Right atrium auricular region (tissue), 2 donors: ENCODE results near the gene CDC42EP3. TPM values are rescaled to one million over a fixed set of nuclear protein-coding genes. Genes with fewer than 3 reads are reported as not detected.

Source experiments
- DNase-seq: peaks from one replicate; pipeline ENCODE4 v3.0.0-alpha.2; 2019; ENCODE audit warnings: low spot score
- H3K27ac ChIP-seq, 2 donors: fragments of 200-600 bp; sonication (generic); 1 replicate in 1 of 2; 2 replicates in 1 of 2; pipeline ENCODE4 v1.5.1; 2016 to 2019
- H3K27me3 ChIP-seq, 2 donors: fragments of 200-600 bp; sonication (generic); one replicate each; pipeline versions ENCODE4 v1.5.1 to v1.6.0; 2017 to 2019
- H3K36me3 ChIP-seq: fragments of 200-600 bp; sonication (generic); one replicate; pipeline ENCODE4 v1.5.1; 2016
- H3K4me1 ChIP-seq, 2 donors: fragments of 200-600 bp; sonication (generic); one replicate each; pipeline versions ENCODE4 v1.5.1 to v1.6.0; 2017 to 2019
- H3K4me3 ChIP-seq, 2 donors: fragments of 200-600 bp; sonication (generic); 1 replicate in 1 of 2; 2 replicates in 1 of 2; pipeline ENCODE4 v1.5.1; 2017 to 2019; ENCODE audit warnings: mild to moderate bottlenecking in 1 of 2, moderate library complexity in 1 of 2
- H3K9me3 ChIP-seq, 2 donors: fragments of 200-600 bp; sonication (generic); one replicate each; pipeline ENCODE4 v1.5.1; 2019
- total RNA-seq, 2 donors: library from RNA; depleted of rRNA; stranded (reverse); fragments of >200 nt; gene quantifications; one replicate each; pipeline ENCODE4 v1.1.0, GENCODE V29; 2016
- TF ChIP-seq, protein P1 (sequence below), 2 donors: fragments of 200-600 bp; sonication (generic); IDR thresholded peaks; one replicate each; pipeline ENCODE4 v1.5.1; 2019; ENCODE audit warnings: antibody characterized with exemption in 2 of 2

CDC42EP3 gene
- total RNA-seq, 2 donors from 2014 or later: 38.5 to 105 TPM

DNA sequence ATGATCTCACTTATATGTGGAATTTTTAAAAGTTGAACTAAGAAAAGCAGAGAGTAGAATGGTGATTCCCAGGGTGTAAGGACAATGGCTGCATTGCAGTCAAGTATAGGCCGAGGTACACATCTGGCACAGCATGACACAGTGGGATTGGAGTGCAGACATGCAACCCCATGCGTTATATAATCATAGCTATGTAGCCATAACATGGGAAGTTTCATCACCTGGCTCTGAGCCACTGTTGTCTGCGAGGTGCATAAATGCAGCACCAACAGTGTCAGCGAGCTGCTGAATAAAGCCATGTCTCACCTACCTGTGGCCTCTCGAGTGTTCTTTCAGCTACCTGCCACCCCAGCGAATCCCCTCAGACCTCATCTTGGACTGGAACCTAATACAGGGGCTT, 61.7 kb downstream of the CDC42EP3 start:
- DNase-seq: no peak
- Histone ChIP-seq H3K36me3 (no peaks in the 10 kb centered on the region), H3K9me3 (peaks cover 0 to 19% of the 10 kb centered on the region in 2 donors), H3K4me3 (no peak overlapping the region), H3K27ac (no peak overlapping the region), H3K4me1 (peaks cover 0 to 38% of the 10 kb centered on the region in 2 donors), H3K27me3 (no peaks in the 10 kb centered on the region)
- TF ChIP-seq, protein P1, sequence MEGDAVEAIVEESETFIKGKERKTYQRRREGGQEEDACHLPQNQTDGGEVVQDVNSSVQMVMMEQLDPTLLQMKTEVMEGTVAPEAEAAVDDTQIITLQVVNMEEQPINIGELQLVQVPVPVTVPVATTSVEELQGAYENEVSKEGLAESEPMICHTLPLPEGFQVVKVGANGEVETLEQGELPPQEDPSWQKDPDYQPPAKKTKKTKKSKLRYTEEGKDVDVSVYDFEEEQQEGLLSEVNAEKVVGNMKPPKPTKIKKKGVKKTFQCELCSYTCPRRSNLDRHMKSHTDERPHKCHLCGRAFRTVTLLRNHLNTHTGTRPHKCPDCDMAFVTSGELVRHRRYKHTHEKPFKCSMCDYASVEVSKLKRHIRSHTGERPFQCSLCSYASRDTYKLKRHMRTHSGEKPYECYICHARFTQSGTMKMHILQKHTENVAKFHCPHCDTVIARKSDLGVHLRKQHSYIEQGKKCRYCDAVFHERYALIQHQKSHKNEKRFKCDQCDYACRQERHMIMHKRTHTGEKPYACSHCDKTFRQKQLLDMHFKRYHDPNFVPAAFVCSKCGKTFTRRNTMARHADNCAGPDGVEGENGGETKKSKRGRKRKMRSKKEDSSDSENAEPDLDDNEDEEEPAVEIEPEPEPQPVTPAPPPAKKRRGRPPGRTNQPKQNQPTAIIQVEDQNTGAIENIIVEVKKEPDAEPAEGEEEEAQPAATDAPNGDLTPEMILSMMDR (IDR thresholded peaks at IDR 0.05): no peak

DNA sequence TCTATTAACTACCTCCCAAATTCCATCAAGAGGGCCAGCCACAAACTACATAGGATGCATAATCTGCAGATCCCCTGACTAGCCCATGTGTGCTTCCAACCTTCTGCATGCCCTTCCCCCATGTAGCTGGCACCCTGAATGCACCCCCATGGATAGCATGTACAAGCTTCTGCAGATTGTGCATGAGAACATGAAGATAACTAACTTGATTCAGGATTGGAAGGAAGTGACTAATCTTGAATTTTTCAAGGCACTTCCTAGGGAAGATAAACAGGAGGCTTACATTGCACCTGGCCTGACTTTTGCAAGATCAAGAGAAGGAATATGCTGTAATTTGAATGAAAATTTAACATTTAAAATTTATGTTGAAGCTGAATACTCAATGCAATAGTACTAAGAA, 66.7 kb downstream of the CDC42EP3 start:
- Histone ChIP-seq H3K4me1 (no peaks in the 10 kb centered on the region), H3K27me3 (no peaks in the 10 kb centered on the region), H3K27ac (no peak overlapping the region), H3K9me3 (peaks cover 0 to 19% of the 10 kb centered on the region in 2 donors), H3K4me3 (no peak overlapping the region), H3K36me3 (no peaks in the 10 kb centered on the region)
- TF ChIP-seq, protein P1 (IDR thresholded peaks at IDR 0.05): no peak
- DNase-seq: no peak

DNA sequence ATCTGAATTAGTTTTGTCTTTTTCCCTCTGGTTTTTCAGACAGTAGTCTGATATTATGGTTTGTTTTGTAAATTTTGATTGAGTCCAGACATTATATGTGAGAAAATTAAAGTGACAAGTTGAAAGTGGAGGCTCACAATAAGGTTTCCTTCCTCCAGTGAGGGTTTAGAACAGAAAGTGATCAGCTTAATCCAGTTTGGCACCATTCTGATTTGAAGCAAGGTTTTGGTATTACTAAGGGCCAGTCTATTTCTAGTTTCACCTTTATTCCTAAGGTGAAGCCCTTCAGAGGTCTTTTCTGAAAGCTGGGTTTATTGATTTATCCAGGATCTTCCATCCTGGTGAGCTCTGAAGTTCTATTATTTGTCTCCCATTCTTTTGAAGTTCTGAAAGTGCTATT, 68.7 kb downstream of the CDC42EP3 start:
- peaks cover 0 to 14% of the 10 kb centered on the region in 2 donors for H3K9me3 ChIP-seq
- no peak for DNase-seq
- no peak overlapping the region for H3K4me3 ChIP-seq
- no peaks in the 10 kb centered on the region for H3K4me1 ChIP-seq
- H3K27me3 ChIP-seq: no peaks in the 10 kb centered on the region
- no peaks in the 10 kb centered on the region for H3K36me3 ChIP-seq
- TF ChIP-seq, protein P1 (IDR thresholded peaks at IDR 0.05): no peak
- H3K27ac ChIP-seq: no peak overlapping the region

DNA sequence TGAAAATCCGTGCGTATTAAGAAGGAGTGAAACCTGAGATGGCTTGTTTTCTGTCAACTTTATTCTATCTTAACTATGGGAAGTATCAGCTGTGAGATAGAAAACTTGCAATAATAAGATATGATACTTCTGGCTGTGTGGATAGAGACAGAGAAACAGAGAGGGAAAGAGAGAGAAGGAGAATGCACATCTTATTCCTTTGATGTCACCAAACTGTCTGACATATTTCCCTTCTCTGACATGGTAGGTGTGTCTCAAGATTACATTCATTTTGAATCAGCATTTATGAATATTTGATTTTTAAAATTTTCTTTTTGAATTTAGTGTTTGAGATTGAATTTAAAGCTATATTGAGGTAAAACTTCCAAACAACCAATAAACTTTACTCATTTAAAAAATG, 69.4 kb downstream of the CDC42EP3 start:
- DNase-seq: no peak
- Histone ChIP-seq H3K4me1 (no peaks in the 10 kb centered on the region), H3K27me3 (no peaks in the 10 kb centered on the region), H3K27ac (no peak overlapping the region), H3K4me3 (no peak overlapping the region), H3K9me3 (peaks cover 0 to 14% of the 10 kb centered on the region in 2 donors), H3K36me3 (no peaks in the 10 kb centered on the region)
- TF ChIP-seq, protein P1 (IDR thresholded peaks at IDR 0.05): no peak

DNA sequence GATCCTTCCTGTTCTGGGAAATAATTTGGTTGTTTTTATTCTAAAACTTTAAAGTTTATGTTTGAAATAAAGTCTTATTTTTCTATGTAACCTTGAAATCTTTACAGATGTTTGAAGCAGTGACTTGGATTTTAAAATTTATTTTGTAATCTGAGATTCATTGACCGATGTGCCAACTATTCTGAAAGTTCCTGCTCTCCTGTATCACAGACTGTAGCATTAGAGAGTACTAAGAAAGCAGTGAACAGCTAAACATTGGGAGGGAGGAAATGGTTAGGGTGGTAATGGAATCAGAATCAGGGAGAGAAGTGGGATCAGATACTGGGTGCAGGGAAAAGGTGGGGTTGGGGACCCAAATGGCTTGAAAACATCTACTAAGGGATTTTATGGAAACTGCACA, 69.9 kb downstream of the CDC42EP3 start:
- H3K4me3 ChIP-seq: no peak overlapping the region
- H3K27ac ChIP-seq: no peak overlapping the region
- H3K36me3 ChIP-seq: no peaks in the 10 kb centered on the region
- no peaks in the 10 kb centered on the region for H3K27me3 ChIP-seq
- peaks cover 0 to 14% of the 10 kb centered on the region in 2 donors for H3K9me3 ChIP-seq
- DNase-seq: no peak
- TF ChIP-seq, protein P1 (IDR thresholded peaks at IDR 0.05): no peak
- no peaks in the 10 kb centered on the region for H3K4me1 ChIP-seq

DNA sequence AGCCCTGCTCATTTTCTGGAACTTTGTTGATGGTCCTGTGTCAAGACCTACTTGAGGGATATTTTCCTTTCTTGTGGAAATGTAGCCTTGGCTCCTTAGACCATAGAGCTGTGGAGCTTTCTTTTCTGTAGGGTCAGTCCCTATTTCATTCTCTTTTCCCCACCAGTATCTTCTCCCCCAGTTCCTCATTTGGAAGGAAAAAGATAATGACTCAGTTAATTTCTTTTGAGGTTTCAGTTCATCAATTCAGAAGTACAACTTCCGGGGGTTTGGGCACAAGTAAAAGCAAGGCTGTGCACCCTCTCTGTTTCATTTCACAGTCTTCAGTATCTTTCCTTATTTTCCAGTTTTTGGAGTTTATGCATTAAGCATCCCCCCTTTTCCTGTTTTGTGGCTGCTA, 70.7 kb downstream of the CDC42EP3 start:
- H3K4me3 ChIP-seq: no peak overlapping the region
- H3K36me3 ChIP-seq: no peaks in the 10 kb centered on the region
- no peaks in the 10 kb centered on the region for H3K4me1 ChIP-seq
- no peaks in the 10 kb centered on the region for H3K27me3 ChIP-seq
- peaks cover 0 to 7% of the 10 kb centered on the region in 2 donors for H3K9me3 ChIP-seq
- DNase-seq: no peak
- H3K27ac ChIP-seq: no peak overlapping the region
- TF ChIP-seq, protein P1 (IDR thresholded peaks at IDR 0.05): no peak
